A549 (cell line): ENCODE measurements around the gene EP400. TPM values are rescaled to one million over a fixed set of nuclear protein-coding genes. Genes with fewer than 3 reads are reported as not detected.

Source experiments
- ATAC-seq, 2 experiments: fragments of 200-7000 bp in 1 of 2; fragments of >200 bp in 1 of 2; cut with Nextera tagmentation in 1 of 2; cut with Tn5 transposase in 1 of 2; 3 replicates each; pipeline versions ENCODE4 v1.8.0 to v1.9.1; 2018 to 2020; ENCODE audit warnings: mild to moderate bottlenecking in 1 of 2, moderate library complexity in 1 of 2
- CTCF ChIA-PET: fragments of 300-600 bp; sonication (Branson Sonifier 250); formaldehyde crosslinking; extraction: SDS; loops from one replicate; lab custom pipeline; 2021; ENCODE audit warnings: antibody characterized with exemption, inconsistent platforms; lab: Yijun Ruan, JAX
- POLR2A ChIA-PET: fragments of 350-600 bp; formaldehyde crosslinking; extraction: SDS; loops from one replicate; lab custom pipeline; 2021; ENCODE audit warnings: antibody characterized with exemption, inconsistent platforms; lab: Yijun Ruan, JAX
- DNase-seq, 2 experiments: peaks; one replicate each; pipeline versions ENCODE4 v3.0.0 to v3.0.0-alpha.2; 2011 to 2016; ENCODE audit warnings: low read depth in 1 of 2, low spot score in 1 of 2
- FAIRE-seq: peaks from 2 replicates; lab custom pipeline; 2011; peaks lifted over from hg19 to GRCh38; lab: Jason Lieb, UNC
- H3K27ac ChIP-seq, 2 experiments: fragments of >200 bp; sonication (Bioruptor Twin); formaldehyde crosslinking; 3 replicates each; pipeline ENCODE4 v1.5.1; 2016 to 2017
- H3K4me1 ChIP-seq: fragments of >200 bp; sonication (Bioruptor Twin); formaldehyde crosslinking; 3 replicates; pipeline ENCODE4 v1.6.1; 2016
- H3K4me2 ChIP-seq: fragments of >200 bp; sonication (Bioruptor Twin); formaldehyde crosslinking; 3 replicates; pipeline ENCODE4 v1.6.1; 2016
- H3K4me3 ChIP-seq: fragments of >200 bp; sonication (Bioruptor Twin); formaldehyde crosslinking; 3 replicates; pipeline ENCODE4 v1.5.1; 2016
- H3K9me3 ChIP-seq: fragments of >200 bp; sonication (Bioruptor Twin); formaldehyde crosslinking; 3 replicates; pipeline ENCODE4 v1.6.1; 2016
- CBX2 ChIP-seq: fragments of 200-600 bp; sonication (generic); IDR thresholded peaks from 2 replicates; pipeline ENCODE4 v1.6.1; 2016; ENCODE audit warnings: low read depth, mild to moderate bottlenecking, borderline replicate concordance
- CHD4 ChIP-seq: fragments of 200-600 bp; sonication (generic); IDR thresholded peaks from 2 replicates; pipeline ENCODE4 v1.6.1; 2016; ENCODE audit warnings: antibody characterized with exemption, mild to moderate bottlenecking, borderline replicate concordance
- EHF ChIP-seq: fragments of 250-450 bp; sonication (Bioruptor Pico); IDR thresholded peaks from 2 replicates; pipeline ENCODE4 v1.5.0; 2020; ENCODE audit warnings: mild to moderate bottlenecking
- ESRRA ChIP-seq: fragments of 150-350 bp; IDR thresholded peaks from 2 replicates; pipeline ENCODE4 v1.6.1; 2014; ENCODE audit warnings: mild to moderate bottlenecking, low read length, borderline replicate concordance
- FOSL2 ChIP-seq, 2 experiments: fragments of 450-650 bp in 1 of 2; fragments of >200 bp in 1 of 2; sonication (Bioruptor Twin) in 1 of 2; formaldehyde crosslinking; IDR thresholded peaks; 2 replicates each; pipeline versions ENCODE4 v1.5.0 to v1.6.1; 2016 to 2020; ENCODE audit warnings: mild to moderate bottlenecking in 1 of 2, moderate library complexity in 1 of 2
- HOXB5 ChIP-seq: fragments of 250-450 bp; sonication (Bioruptor Pico); IDR thresholded peaks from 2 replicates; pipeline ENCODE4 v1.5.0; 2020; ENCODE audit warnings: mild to moderate bottlenecking, moderate library complexity
- JUNB ChIP-seq: fragments of >200 bp; sonication (Bioruptor Twin); formaldehyde crosslinking; IDR thresholded peaks from 2 replicates; pipeline ENCODE4 v1.6.1; 2016
- KDM5A ChIP-seq: fragments of 200-600 bp; sonication (generic); IDR thresholded peaks from 2 replicates; pipeline ENCODE4 v1.6.1; 2016; ENCODE audit warnings: antibody characterized with exemption, mild to moderate bottlenecking
- MAZ ChIP-seq: fragments of 150-350 bp; IDR thresholded peaks from 2 replicates; pipeline ENCODE4 v1.6.1; 2014; ENCODE audit warnings: antibody characterized with exemption, low read depth, low read length, borderline replicate concordance
- NFE2L2 ChIP-seq: fragments of 150-350 bp; conservative IDR thresholded peaks from 2 replicates; pipeline ENCODE4 v1.6.1; 2014; ENCODE audit warnings: low read length
- NPAS2 ChIP-seq: fragments of 250-450 bp; sonication (Bioruptor Pico); IDR thresholded peaks from 2 replicates; pipeline ENCODE4 v1.8.0; 2022; ENCODE audit warnings: mild to moderate bottlenecking, moderate library complexity, borderline replicate concordance
- PHF8 ChIP-seq: fragments of 200-600 bp; sonication (generic); IDR thresholded peaks from 2 replicates; pipeline ENCODE4 v1.6.1; 2016; ENCODE audit warnings: low read depth, mild to moderate bottlenecking, antibody characterized with exemption, moderate library complexity, borderline replicate concordance
- POLR2AphosphoS2 ChIP-seq: conservative IDR thresholded peaks from 2 replicates; pipeline ENCODE4 v1.6.1; 2012; ENCODE audit warnings: low read length, improper control_type of control experiment, inconsistent platforms
- RARB ChIP-seq: fragments of 250-450 bp; sonication (Bioruptor Pico); IDR thresholded peaks from 2 replicates; pipeline ENCODE4 v1.8.0; 2021; ENCODE audit warnings: mild to moderate bottlenecking, moderate library complexity
- RCOR1 ChIP-seq: fragments of 150-350 bp; IDR thresholded peaks from 2 replicates; pipeline ENCODE4 v1.6.1; 2014; ENCODE audit warnings: antibody characterized with exemption, low read length, low read depth
- RFX5 ChIP-seq: fragments of 450-650 bp; IDR thresholded peaks from 2 replicates; pipeline ENCODE4 v1.7.1; 2014; ENCODE audit warnings: antibody characterized with exemption, mild to moderate bottlenecking, moderate library complexity
- SREBF2 ChIP-seq: fragments of 450-650 bp; IDR thresholded peaks from 2 replicates; pipeline ENCODE4 v1.6.1; 2014; ENCODE audit warnings: mild to moderate bottlenecking, moderate library complexity
- ZC3H11A ChIP-seq: fragments of 450-650 bp; IDR thresholded peaks from 2 replicates; pipeline ENCODE4 v1.6.1; 2014; ENCODE audit warnings: antibody characterized with exemption, mild to moderate bottlenecking
- ZNF302 ChIP-seq: fragments of 250-450 bp; sonication (Bioruptor Pico); IDR thresholded peaks from 2 replicates; pipeline ENCODE4 v1.9.0; 2021; ENCODE audit warnings: inconsistent platforms, mild to moderate bottlenecking, moderate library complexity
- WGBS: methylation state at CpG from one replicate; pipeline ENCODE4 v1.1.6; 2017; ENCODE audit errors: missing lambda C conversion rate; 5-methylcytosine and 5-hydroxymethylcytosine counted together
- polyA plus RNA-seq, 4 experiments: library from polyadenylated mRNA; depleted of rRNA in 3 of 4; stranded (reverse); fragments of >200 nt; fragmentation: RNase III in 1 of 4; extraction: RNeasy Plus Mini Kit Qiagen cat#74134 plus additional on column Dnase treatment in 1 of 4; gene quantifications; 2 replicates in 3 of 4; 3 replicates in 1 of 4; pipeline ENCODE4 v1.2.3, GENCODE V29; 2011 to 2017
- TF ChIP-seq, protein P1 (sequence below): fragments of 200-600 bp; sonication (generic); IDR thresholded peaks from 2 replicates; pipeline ENCODE4 v1.6.1; 2016; ENCODE audit warnings: antibody characterized with exemption, mild to moderate bottlenecking, moderate library complexity
- TF ChIP-seq, protein P2 (sequence below): IDR thresholded peaks from 2 replicates; pipeline ENCODE4 v1.6.1; 2012
- TF ChIP-seq, protein P3 (sequence below): IDR thresholded peaks from 2 replicates; pipeline ENCODE4 v1.6.1; 2012; ENCODE audit warnings: low read depth, borderline replicate concordance

The EP400 gene
- polyA plus RNA-seq, 2 of the 4 experiments (the other 2 are of a cell fraction), result 9.7 to 15.2 TPM

GRCh38 chr12:132121283-132121682, 171.5 kb downstream of the EP400 start:
- WGBS, result 91% methylated on average over 14 of the region's 14 CpGs
- H3K4me3 ChIP-seq, result no peak overlapping the region
- POLR2A ChIA-PET, result no interaction called here
- H3K27ac ChIP-seq, result no peak overlapping the region
- CTCF ChIA-PET, result no interaction called here
- H3K9me3 ChIP-seq, result no peaks in the 10 kb centered on the region
- no peak for FAIRE-seq
- no peak overlapping the region for H3K4me2 ChIP-seq
- no peak for ATAC-seq
- H3K4me1 ChIP-seq, result no peaks in the 10 kb centered on the region
- TF ChIP-seq PHF8 (no peak), ESRRA (no peak), RCOR1 (no peak), NFE2L2 (no peak), KDM5A (no peak), ZC3H11A (no peak), NPAS2 (CRISPR knock-in tag) (no peak), ZNF302 (CRISPR knock-in tag) (no peak), JUNB (no peak), MAZ (no peak), CBX2 (no peak), POLR2AphosphoS2 (no peak), CHD4 (no peak), RARB (CRISPR knock-in tag) (no peak), RFX5 (no peak), EHF (no peak)
- TF ChIP-seq, protein P1, sequence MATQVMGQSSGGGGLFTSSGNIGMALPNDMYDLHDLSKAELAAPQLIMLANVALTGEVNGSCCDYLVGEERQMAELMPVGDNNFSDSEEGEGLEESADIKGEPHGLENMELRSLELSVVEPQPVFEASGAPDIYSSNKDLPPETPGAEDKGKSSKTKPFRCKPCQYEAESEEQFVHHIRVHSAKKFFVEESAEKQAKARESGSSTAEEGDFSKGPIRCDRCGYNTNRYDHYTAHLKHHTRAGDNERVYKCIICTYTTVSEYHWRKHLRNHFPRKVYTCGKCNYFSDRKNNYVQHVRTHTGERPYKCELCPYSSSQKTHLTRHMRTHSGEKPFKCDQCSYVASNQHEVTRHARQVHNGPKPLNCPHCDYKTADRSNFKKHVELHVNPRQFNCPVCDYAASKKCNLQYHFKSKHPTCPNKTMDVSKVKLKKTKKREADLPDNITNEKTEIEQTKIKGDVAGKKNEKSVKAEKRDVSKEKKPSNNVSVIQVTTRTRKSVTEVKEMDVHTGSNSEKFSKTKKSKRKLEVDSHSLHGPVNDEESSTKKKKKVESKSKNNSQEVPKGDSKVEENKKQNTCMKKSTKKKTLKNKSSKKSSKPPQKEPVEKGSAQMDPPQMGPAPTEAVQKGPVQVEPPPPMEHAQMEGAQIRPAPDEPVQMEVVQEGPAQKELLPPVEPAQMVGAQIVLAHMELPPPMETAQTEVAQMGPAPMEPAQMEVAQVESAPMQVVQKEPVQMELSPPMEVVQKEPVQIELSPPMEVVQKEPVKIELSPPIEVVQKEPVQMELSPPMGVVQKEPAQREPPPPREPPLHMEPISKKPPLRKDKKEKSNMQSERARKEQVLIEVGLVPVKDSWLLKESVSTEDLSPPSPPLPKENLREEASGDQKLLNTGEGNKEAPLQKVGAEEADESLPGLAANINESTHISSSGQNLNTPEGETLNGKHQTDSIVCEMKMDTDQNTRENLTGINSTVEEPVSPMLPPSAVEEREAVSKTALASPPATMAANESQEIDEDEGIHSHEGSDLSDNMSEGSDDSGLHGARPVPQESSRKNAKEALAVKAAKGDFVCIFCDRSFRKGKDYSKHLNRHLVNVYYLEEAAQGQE, result no peak
- TF ChIP-seq, protein P2, sequence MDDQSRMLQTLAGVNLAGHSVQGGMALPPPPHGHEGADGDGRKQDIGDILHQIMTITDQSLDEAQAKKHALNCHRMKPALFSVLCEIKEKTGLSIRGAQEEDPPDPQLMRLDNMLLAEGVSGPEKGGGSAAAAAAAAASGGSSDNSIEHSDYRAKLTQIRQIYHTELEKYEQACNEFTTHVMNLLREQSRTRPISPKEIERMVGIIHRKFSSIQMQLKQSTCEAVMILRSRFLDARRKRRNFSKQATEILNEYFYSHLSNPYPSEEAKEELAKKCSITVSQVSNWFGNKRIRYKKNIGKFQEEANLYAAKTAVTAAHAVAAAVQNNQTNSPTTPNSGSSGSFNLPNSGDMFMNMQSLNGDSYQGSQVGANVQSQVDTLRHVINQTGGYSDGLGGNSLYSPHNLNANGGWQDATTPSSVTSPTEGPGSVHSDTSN, result no peak
- no peak for DNase-seq

GRCh38 chr12:132123970-132124765, 174.4 kb downstream of the EP400 start:
- no peak overlapping the region for H3K4me3 ChIP-seq
- POLR2A ChIA-PET, result interaction anchor here (0.5 kb wide), 1 partner anchor 11 kb away, joined by 6 read pairs; no protein-coding TSS in a partner anchor
- H3K27ac ChIP-seq, result no peak overlapping the region
- H3K9me3 ChIP-seq, result peaks cover 4% of the 10 kb centered on the region; the same call in 1 of the 3 replicates
- WGBS, result 87% methylated on average over 12 of the region's 12 CpGs
- FAIRE-seq (no peak), DNase-seq (no peak), ATAC-seq (no peak)
- TF ChIP-seq, protein P1, result no peak
- TF ChIP-seq RFX5 (no peak), SREBF2 (no peak), CBX2 (no peak), HOXB5 (CRISPR knock-in tag) (no peak), FOSL2 (IDR thresholded peaks at IDR 0.05) (no peak), FOSL2 (CRISPR knock-in tag; IDR thresholded peaks at IDR 0.05) (no peak), JUNB (no peak)
- TF ChIP-seq, protein P3, sequence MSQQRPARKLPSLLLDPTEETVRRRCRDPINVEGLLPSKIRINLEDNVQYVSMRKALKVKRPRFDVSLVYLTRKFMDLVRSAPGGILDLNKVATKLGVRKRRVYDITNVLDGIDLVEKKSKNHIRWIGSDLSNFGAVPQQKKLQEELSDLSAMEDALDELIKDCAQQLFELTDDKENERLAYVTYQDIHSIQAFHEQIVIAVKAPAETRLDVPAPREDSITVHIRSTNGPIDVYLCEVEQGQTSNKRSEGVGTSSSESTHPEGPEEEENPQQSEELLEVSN, result no peak
- TF ChIP-seq, protein P2, result no peak
- no peak overlapping the region for H3K4me2 ChIP-seq
- H3K4me1 ChIP-seq, result no peaks in the 10 kb centered on the region
- CTCF ChIA-PET, result no interaction called here
